ENCODE data around the gene USP24. TPM values are rescaled to one million over a fixed set of nuclear protein-coding genes. Genes with fewer than 3 reads are reported as not detected.

The USP24 gene
- total RNA-seq, 1 donor from 2014 or later: 30.8 TPM

- FAIRE-seq (no peak), DNase-seq (ENCODE audit: low read depth) (no peak)
- no peaks in the 10 kb centered on the region for H3K9me3 ChIP-seq (ENCODE audit: insufficient read depth, low read depth, low read length)
- peaks cover 5% of the 10 kb centered on the region for H3K4me1 ChIP-seq (ENCODE audit: insufficient read depth, low read length)
- no peak overlapping the region for H3K27ac Mint-ChIP-seq (ENCODE audit: unreplicated experiment)
- no peaks in the 10 kb centered on the region for H3K36me3 Mint-ChIP-seq (ENCODE audit: low read depth, unreplicated experiment)
- H3K27me3 ChIP-seq (ENCODE audit: insufficient read depth, low read length): peaks cover 5% of the 10 kb centered on the region
- no peak for TF ChIP-seq CTCF (IDR thresholded peaks at IDR 0.05; ENCODE audit: insufficient read depth, low read depth, low read length)
- TF ChIP-seq EZH2 (IDR thresholded peaks at IDR 0.05; ENCODE audit: insufficient read depth, low read length): no peak
- no peak overlapping the region for H3K27ac ChIP-seq (ENCODE audit: low read depth, low read length)
- H3K9ac ChIP-seq (ENCODE audit: low read length): no peak overlapping the region
- no peak overlapping the region for H2AFZ ChIP-seq (ENCODE audit: low read depth, low read length)
- H3K4me3 Mint-ChIP-seq (ENCODE audit: unreplicated experiment): no peak overlapping the region
- H3K36me3 ChIP-seq (ENCODE audit: insufficient read depth, low read length): no peaks in the 10 kb centered on the region
- no peaks in the 10 kb centered on the region for H4K20me1 ChIP-seq (ENCODE audit: insufficient read depth, low read length)
- H3K4me1 Mint-ChIP-seq (ENCODE audit: low read depth, unreplicated experiment): peaks cover 4% of the 10 kb centered on the region
- no peaks in the 10 kb centered on the region for H3K9me3 Mint-ChIP-seq (ENCODE audit: unreplicated experiment)
- H3K4me3 ChIP-seq (ENCODE audit: insufficient read depth, low read depth, low read length): no peak overlapping the region
- peaks cover 37% of the 10 kb centered on the region for H3K27me3 Mint-ChIP-seq (ENCODE audit: low read depth, unreplicated experiment)
- no peak overlapping the region for H3K4me2 ChIP-seq (ENCODE audit: low read length)
- no peaks in the 10 kb centered on the region for H3K79me2 ChIP-seq (ENCODE audit: insufficient read depth, low read length)
Measured at GRCh38 chr1:55047611-55048010, 167.6 kb downstream of the USP24 start.

- Histone ChIP-seq H3K9ac (ENCODE audit: low read length) (no peak overlapping the region), H3K27me3 (ENCODE audit: insufficient read depth, low read length) (peaks cover 11% of the 10 kb centered on the region), H3K27ac (ENCODE audit: low read depth, low read length) (no peak overlapping the region), H3K4me1 (ENCODE audit: insufficient read depth, low read length) (peaks cover 5% of the 10 kb centered on the region), H3K36me3 (ENCODE audit: insufficient read depth, low read length) (no peaks in the 10 kb centered on the region), H3K9me3 (ENCODE audit: insufficient read depth, low read depth, low read length) (no peaks in the 10 kb centered on the region), H3K4me2 (ENCODE audit: low read length) (no peak overlapping the region), H3K4me3 (ENCODE audit: insufficient read depth, low read depth, low read length) (no peak overlapping the region), H2AFZ (ENCODE audit: low read depth, low read length) (no peak overlapping the region), H4K20me1 (ENCODE audit: insufficient read depth, low read length) (no peaks in the 10 kb centered on the region), H3K79me2 (ENCODE audit: insufficient read depth, low read length) (no peaks in the 10 kb centered on the region)
- peaks cover 43% of the 10 kb centered on the region for H3K27me3 Mint-ChIP-seq (ENCODE audit: low read depth, unreplicated experiment)
- peaks cover 4% of the 10 kb centered on the region for H3K4me1 Mint-ChIP-seq (ENCODE audit: low read depth, unreplicated experiment)
- DNase-seq (ENCODE audit: low read depth): no peak
- no peak overlapping the region for H3K4me3 Mint-ChIP-seq (ENCODE audit: unreplicated experiment)
- H3K27ac Mint-ChIP-seq (ENCODE audit: unreplicated experiment): no peak overlapping the region
- TF ChIP-seq CTCF (IDR thresholded peaks at IDR 0.05; ENCODE audit: insufficient read depth, low read depth, low read length) (no peak), EZH2 (IDR thresholded peaks at IDR 0.05; ENCODE audit: insufficient read depth, low read length) (no peak)
- no peak for FAIRE-seq
- H3K36me3 Mint-ChIP-seq (ENCODE audit: low read depth, unreplicated experiment): no peaks in the 10 kb centered on the region
- no peaks in the 10 kb centered on the region for H3K9me3 Mint-ChIP-seq (ENCODE audit: unreplicated experiment)
Measured at GRCh38 chr1:55046871-55047270, 168.3 kb downstream of the USP24 start.

- Mint-ChIP-seq H3K9me3 (ENCODE audit: unreplicated experiment) (no peaks in the 10 kb centered on the region), H3K27ac (ENCODE audit: unreplicated experiment) (no peak overlapping the region), H3K27me3 (ENCODE audit: low read depth, unreplicated experiment) (peaks cover 54% of the 10 kb centered on the region), H3K4me3 (ENCODE audit: unreplicated experiment) (no peak overlapping the region), H3K36me3 (ENCODE audit: low read depth, unreplicated experiment) (no peaks in the 10 kb centered on the region), H3K4me1 (ENCODE audit: low read depth, unreplicated experiment) (no peaks in the 10 kb centered on the region)
- no peaks in the 10 kb centered on the region for H4K20me1 ChIP-seq (ENCODE audit: insufficient read depth, low read length)
- DNase-seq (ENCODE audit: low read depth) (no peak), FAIRE-seq (no peak)
- no peak overlapping the region for H3K4me3 ChIP-seq (ENCODE audit: insufficient read depth, low read depth, low read length)
- H3K27ac ChIP-seq (ENCODE audit: low read depth, low read length): no peak overlapping the region
- no peaks in the 10 kb centered on the region for H3K79me2 ChIP-seq (ENCODE audit: insufficient read depth, low read length)
- H2AFZ ChIP-seq (ENCODE audit: low read depth, low read length): no peak overlapping the region
- H3K27me3 ChIP-seq (ENCODE audit: insufficient read depth, low read length): peaks cover 24% of the 10 kb centered on the region
- TF ChIP-seq EZH2 (IDR thresholded peaks at IDR 0.05; ENCODE audit: insufficient read depth, low read length) (no peak), CTCF (IDR thresholded peaks at IDR 0.05; ENCODE audit: insufficient read depth, low read depth, low read length) (no peak)
- H3K4me2 ChIP-seq (ENCODE audit: low read length): no peak overlapping the region
- H3K4me1 ChIP-seq (ENCODE audit: insufficient read depth, low read length): peaks cover 5% of the 10 kb centered on the region
- H3K9me3 ChIP-seq (ENCODE audit: insufficient read depth, low read depth, low read length): no peaks in the 10 kb centered on the region
- no peak overlapping the region for H3K9ac ChIP-seq (ENCODE audit: low read length)
- H3K36me3 ChIP-seq (ENCODE audit: insufficient read depth, low read length): no peaks in the 10 kb centered on the region
Measured at GRCh38 chr1:55045430-55045829, 169.7 kb downstream of the USP24 start.

All from astrocyte (in vitro differentiated cells and primary cell).